ENCODE measurements around the gene FRAT1.

- TF ChIP-seq CTCF (conservative IDR thresholded peaks at IDR 0.05): no peak
- no peak for TF ChIP-seq EZH2 (IDR thresholded peaks at IDR 0.05; ENCODE audit: low read depth)
Observed at GRCh38 chr10:97358349-97358748, 39.3 kb downstream of the FRAT1 start.
